ENCODE results near the gene ERF.

Gene ERF

GRCh38 chr19:42254850-42255765 lies at the start of gene ERF:
TSS of gene ERF (minus strand) at chr19:42255128. CDS start at chr19:42254999, 129 bp downstream.
- Mint-ChIP-seq H3K9me3 (no peaks in the 10 kb centered on the region), H3K4me3 (peak within 1 kb of the TSS; percentile 77)
- CTCF ChIA-PET: interaction anchor here (1.1 to 1.4 kb wide), 3 partner anchors 23 to 41 kb away, joined by 3 to 4 read pairs (median 3); no protein-coding TSS in a partner anchor

GRCh38 chr19:42303876-42304275 lies 48.9 kb upstream of the ERF start:
- no peaks in the 10 kb centered on the region for H3K9me3 Mint-ChIP-seq
- H3K4me3 Mint-ChIP-seq: no peak overlapping the region
- CTCF ChIA-PET: interaction anchor here (0.7 to 1.4 kb wide), 3 partner anchors 10 to 25 kb away, joined by 3 to 6 read pairs (median 4); no protein-coding TSS in a partner anchor
- H3K27me3 Mint-ChIP-seq: peaks cover 21% of the 10 kb centered on the region
- H3K36me3 Mint-ChIP-seq: peaks cover 4% of the 10 kb centered on the region
- DNase-seq: no peak
- H3K27ac Mint-ChIP-seq: no peak overlapping the region
- H3K4me1 Mint-ChIP-seq: peaks cover 26% of the 10 kb centered on the region

More at GRCh38 chr19:42254850-42255765, at the start of gene ERF:
- peaks cover 37% of the 10 kb centered on the region for H3K4me1 Mint-ChIP-seq
- H3K36me3 Mint-ChIP-seq: peaks cover 9% of the 10 kb centered on the region
- H3K27ac Mint-ChIP-seq: peak within 1 kb of the TSS; percentile 85
- DNase-seq: peak; percentile 93
- H3K27me3 Mint-ChIP-seq: peaks cover 40% of the 10 kb centered on the region

DNA sequence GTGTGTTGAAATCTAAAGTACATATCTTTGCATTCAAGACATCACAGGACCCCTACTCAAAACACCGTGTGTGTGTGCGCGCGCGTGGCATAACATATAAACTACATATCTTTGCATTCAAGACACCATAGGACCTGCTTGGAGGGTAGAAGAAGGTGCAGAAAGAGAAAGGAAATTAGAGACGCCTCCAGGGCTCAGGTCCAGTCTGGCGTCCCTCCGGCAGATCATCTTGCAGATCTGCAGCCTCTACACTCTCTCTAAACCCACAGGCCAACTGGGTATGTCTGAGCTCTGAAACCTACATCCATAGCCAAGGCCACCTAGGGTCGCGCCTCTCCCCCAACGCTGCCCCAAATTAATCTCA lies 48.2 kb upstream of the ERF start:
- CTCF ChIA-PET: interaction anchor here (1.3 kb wide), 1 partner anchor 194 kb away, joined by 6 read pairs; no protein-coding TSS in a partner anchor
- Mint-ChIP-seq H3K27me3 (peaks cover 21% of the 10 kb centered on the region), H3K4me3 (peak overlapping the region; percentile 88), H3K36me3 (peaks cover 4% of the 10 kb centered on the region), H3K27ac (peak overlapping the region; percentile 89), H3K9me3 (no peaks in the 10 kb centered on the region), H3K4me1 (peaks cover 26% of the 10 kb centered on the region)
- no peak for DNase-seq

- H3K27ac Mint-ChIP-seq: peak within 1 kb of the TSS; percentile 89
- H3K27me3 Mint-ChIP-seq: peaks cover 15% of the 10 kb centered on the region
- CTCF ChIA-PET: interaction anchor here (1.3 kb wide), 1 partner anchor 193 kb away, joined by 6 read pairs; no protein-coding TSS in a partner anchor
- H3K4me3 Mint-ChIP-seq: peak within 1 kb of the TSS; percentile 88
- H3K36me3 Mint-ChIP-seq: peaks cover 4% of the 10 kb centered on the region
- no peaks in the 10 kb centered on the region for H3K9me3 Mint-ChIP-seq
- H3K4me1 Mint-ChIP-seq: peaks cover 26% of the 10 kb centered on the region
- peak; percentile 40 for DNase-seq
These were observed 46.8 kb upstream of the ERF start, which contains the start of gene PRR19 for GRCh38 chr19:42301646-42302203. TSS of gene PRR19 (plus strand) at chr19:42302132. CDS start at chr19:42309585, 7,453 bp downstream.

- H3K27ac Mint-ChIP-seq: peak overlapping the region; percentile 38
- no peaks in the 10 kb centered on the region for H3K9me3 Mint-ChIP-seq
- peaks cover 13% of the 10 kb centered on the region for H3K4me1 Mint-ChIP-seq
- no peaks in the 10 kb centered on the region for H3K27me3 Mint-ChIP-seq
- no peak for DNase-seq
- H3K4me3 Mint-ChIP-seq: no peak overlapping the region
- peaks cover 24% of the 10 kb centered on the region for H3K36me3 Mint-ChIP-seq
- CTCF ChIA-PET: interaction anchor here (1.0 to 2.1 kb wide), 9 partner anchors 12 to 189 kb away, joined by 3 to 8 read pairs (median 4); partner anchors contain the start of gene POU2F2
These were observed 42.1 kb upstream of the ERF start for GRCh38 chr19:42297039-42297438.

GRCh38 chr19:42295831-42296525 lies 41.0 kb upstream of the ERF start:
- no peaks in the 10 kb centered on the region for H3K9me3 Mint-ChIP-seq
- peaks cover 14% of the 10 kb centered on the region for H3K4me1 Mint-ChIP-seq
- CTCF ChIA-PET: interaction anchor here (0.7 to 2.2 kb wide), 17 partner anchors 9 to 188 kb away, joined by 3 to 12 read pairs (median 4); partner anchors contain the start of gene POU2F2
- peak overlapping the region; percentile 34 for H3K27ac Mint-ChIP-seq
- H3K36me3 Mint-ChIP-seq: peaks cover 33% of the 10 kb centered on the region
- no peaks in the 10 kb centered on the region for H3K27me3 Mint-ChIP-seq
- H3K4me3 Mint-ChIP-seq: no peak overlapping the region
- DNase-seq: peak; percentile 92

GRCh38 chr19:42295342-42295741 lies 40.4 kb upstream of the ERF start:
- Mint-ChIP-seq H3K4me1 (peaks cover 14% of the 10 kb centered on the region), H3K9me3 (no peaks in the 10 kb centered on the region), H3K27me3 (no peaks in the 10 kb centered on the region), H3K36me3 (peaks cover 33% of the 10 kb centered on the region), H3K27ac (no peak overlapping the region), H3K4me3 (no peak overlapping the region)
- DNase-seq: no peak
- CTCF ChIA-PET: interaction anchor here (0.8 to 2.2 kb wide), 7 partner anchors 10 to 183 kb away, joined by 3 to 12 read pairs (median 5); partner anchors contain the start of gene POU2F2

GRCh38 chr19:42294471-42295137 lies 39.7 kb upstream of the ERF start:
- Mint-ChIP-seq H3K9me3 (no peaks in the 10 kb centered on the region), H3K36me3 (peaks cover 32% of the 10 kb centered on the region), H3K27ac (no peak overlapping the region), H3K27me3 (no peaks in the 10 kb centered on the region), H3K4me3 (no peak overlapping the region), H3K4me1 (peaks cover 14% of the 10 kb centered on the region)
- CTCF ChIA-PET: interaction anchor here (0.8 to 2.2 kb wide), 7 partner anchors 10 to 162 kb away, joined by 3 to 12 read pairs (median 5); partner anchors contain the start of gene POU2F2
- no peak for DNase-seq

DNA sequence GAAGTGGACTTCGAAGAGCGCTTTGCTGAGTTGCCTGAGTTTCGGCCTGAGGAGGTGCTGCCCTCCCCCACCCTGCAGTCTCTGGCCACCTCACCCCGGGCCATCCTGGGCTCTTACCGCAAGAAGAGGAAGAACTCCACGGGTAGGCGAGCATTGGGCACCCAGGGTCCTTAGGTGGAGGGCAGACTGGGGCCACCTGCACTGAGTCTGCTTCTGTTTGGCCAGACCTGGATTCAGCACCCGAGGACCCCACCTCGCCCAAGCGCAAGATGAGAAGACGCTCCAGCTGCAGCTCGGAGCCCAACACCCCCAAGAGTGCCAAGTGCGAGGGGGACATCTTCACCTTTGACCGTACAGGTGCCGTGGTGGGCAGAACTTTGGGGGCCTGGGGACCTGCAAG lies 39.0 kb upstream of the ERF start:
- no peaks in the 10 kb centered on the region for H3K9me3 Mint-ChIP-seq
- H3K36me3 Mint-ChIP-seq: peaks cover 34% of the 10 kb centered on the region
- peaks cover 14% of the 10 kb centered on the region for H3K4me1 Mint-ChIP-seq
- H3K4me3 Mint-ChIP-seq: no peak overlapping the region
- DNase-seq: no peak
- no peak overlapping the region for H3K27ac Mint-ChIP-seq
- CTCF ChIA-PET: interaction anchor here (0.9 to 2.2 kb wide), 4 partner anchors 14 to 161 kb away, joined by 3 to 12 read pairs (median 4); partner anchors contain the start of gene POU2F2
- H3K27me3 Mint-ChIP-seq: no peaks in the 10 kb centered on the region

- H3K4me1 Mint-ChIP-seq: peaks cover 14% of the 10 kb centered on the region
- peaks cover 34% of the 10 kb centered on the region for H3K36me3 Mint-ChIP-seq
- DNase-seq: no peak
- H3K4me3 Mint-ChIP-seq: no peak overlapping the region
- CTCF ChIA-PET: interaction anchor here (0.9 to 1.9 kb wide), 2 partner anchors 159 to 161 kb away, joined by 3 to 4 read pairs; partner anchors contain the start of gene POU2F2
- H3K27me3 Mint-ChIP-seq: no peaks in the 10 kb centered on the region
- H3K9me3 Mint-ChIP-seq: no peaks in the 10 kb centered on the region
- H3K27ac Mint-ChIP-seq: peak overlapping the region; percentile 45
These were observed 38.6 kb upstream of the ERF start for GRCh38 chr19:42293540-42293939.

DNA sequence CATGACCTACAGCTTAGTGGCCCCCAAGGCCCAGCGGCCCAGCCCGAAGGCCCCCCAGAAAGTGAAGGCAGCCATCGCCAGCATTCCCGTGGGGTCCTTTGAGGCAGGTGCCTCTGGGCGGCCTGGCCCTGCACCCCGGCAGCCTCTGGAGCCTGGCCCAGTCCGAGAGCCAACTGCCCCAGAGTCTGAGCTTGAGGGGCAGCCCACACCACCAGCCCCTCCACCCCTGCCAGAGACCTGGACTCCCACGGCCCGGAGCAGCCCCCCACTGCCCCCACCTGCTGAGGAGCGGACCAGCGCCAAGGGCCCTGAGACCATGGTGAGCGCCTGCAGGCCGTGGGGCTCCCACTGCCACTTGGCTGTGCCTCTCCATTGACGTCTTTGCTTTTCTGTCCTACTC lies 38.0 kb upstream of the ERF start:
- H3K36me3 Mint-ChIP-seq: peaks cover 37% of the 10 kb centered on the region
- CTCF ChIA-PET: interaction anchor here (0.9 to 1.9 kb wide), 2 partner anchors 159 to 160 kb away, joined by 3 to 4 read pairs; partner anchors contain the start of gene POU2F2
- H3K9me3 Mint-ChIP-seq: no peaks in the 10 kb centered on the region

DNA sequence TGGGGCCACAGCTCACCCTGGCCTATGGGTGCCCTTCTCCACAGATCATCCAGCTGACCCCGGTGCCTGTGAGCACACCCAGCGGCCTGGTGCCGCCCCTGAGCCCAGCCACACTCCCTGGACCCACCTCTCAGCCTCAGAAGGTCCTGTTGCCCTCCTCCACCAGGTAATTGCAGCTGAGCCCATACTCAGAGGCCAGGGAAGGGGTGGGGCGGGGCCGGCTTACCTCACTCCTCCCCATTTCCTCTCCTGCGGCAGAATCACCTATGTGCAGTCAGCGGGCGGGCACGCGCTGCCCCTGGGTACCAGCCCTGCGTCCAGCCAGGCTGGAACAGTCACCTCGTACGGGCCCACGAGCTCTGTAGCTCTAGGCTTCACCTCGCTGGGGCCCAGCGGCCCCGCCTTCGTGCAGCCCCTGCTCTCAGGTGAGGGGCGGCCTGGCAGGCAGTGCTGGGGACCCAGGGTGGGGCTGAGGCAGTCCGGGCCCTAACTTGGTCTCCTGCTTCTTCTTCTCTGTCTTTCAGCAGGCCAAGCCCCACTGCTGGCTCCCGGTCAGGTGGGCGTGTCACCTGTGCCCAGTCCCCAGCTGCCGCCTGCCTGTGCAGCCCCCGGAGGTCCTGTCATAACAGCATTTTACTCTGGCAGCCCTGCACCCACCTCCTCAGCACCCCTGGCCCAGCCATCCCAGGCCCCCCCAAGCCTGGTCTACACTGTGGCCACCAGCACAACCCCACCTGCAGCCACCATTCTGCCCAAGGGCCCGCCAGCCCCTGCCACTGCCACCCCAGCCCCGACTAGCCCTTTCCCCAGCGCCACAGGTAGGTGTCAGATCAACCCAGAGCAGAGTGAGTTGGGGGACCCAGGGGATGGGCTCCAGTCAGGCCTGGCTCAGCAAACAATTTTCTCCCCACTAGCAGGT lies 37.4 kb upstream of the ERF start:
- Mint-ChIP-seq H3K36me3 (peaks cover 40% of the 10 kb centered on the region), H3K27ac (no peak overlapping the region), H3K4me3 (no peak overlapping the region), H3K9me3 (no peaks in the 10 kb centered on the region), H3K4me1 (peaks cover 15% of the 10 kb centered on the region), H3K27me3 (no peaks in the 10 kb centered on the region)
- no peak for DNase-seq
- CTCF ChIA-PET: interaction anchor here (1.9 kb wide), 1 partner anchor 160 kb away, joined by 4 read pairs; the partner anchor contains the start of gene POU2F2

More for the DNA sequence above, 38.0 kb upstream of the ERF start:
- no peaks in the 10 kb centered on the region for H3K27me3 Mint-ChIP-seq
- H3K27ac Mint-ChIP-seq: no peak overlapping the region
- no peak overlapping the region for H3K4me3 Mint-ChIP-seq
- H3K4me1 Mint-ChIP-seq: peaks cover 14% of the 10 kb centered on the region
- DNase-seq: no peak
